CD14-positive monocyte (primary cell): ENCODE results near the gene ARCN1. TPM values are rescaled to one million over a fixed set of nuclear protein-coding genes. Genes with fewer than 3 reads are reported as not detected.
A peak's percentile ranks its signal among the peaks of the same experiment; 100 is the strongest.

Source experiments
- DNase-seq, 3 donors: peaks; one replicate each; pipeline ENCODE4 v3.0.0-alpha.2; 2011 to 2022
- H2AFZ ChIP-seq: 2 replicates; pipeline ENCODE4 v1.6.0; 2012; ENCODE audit warnings: mild to moderate bottlenecking, low read depth, low read length, inconsistent platforms; ENCODE audit not compliant: insufficient read depth, poor library complexity, severe bottlenecking
- H3K27ac ChIP-seq, 2 donors: 1 replicate in 1 of 2; 2 replicates in 1 of 2; pipeline ENCODE4 v1.5.1; 2012 to 2013; ENCODE audit warnings: low read length in 2 of 2, control low read depth in 1 of 2, inconsistent platforms in 1 of 2, low read depth in 1 of 2, mild to moderate bottlenecking in 1 of 2
- H3K27me3 ChIP-seq, 2 donors: one replicate each; pipeline versions ENCODE4 v1.6.0 to v1.6.1; 2011 to 2013; ENCODE audit warnings: low read length in 2 of 2; ENCODE audit not compliant: control insufficient read depth in 2 of 2, insufficient read depth in 2 of 2
- H3K36me3 ChIP-seq, 2 donors: replicated peaks in 1 of 2; 1 replicate in 1 of 2; 2 replicates in 1 of 2; pipeline versions ENCODE4 v1.5.1 to v1.6.1; 2012 to 2013; ENCODE audit warnings: low read length in 2 of 2, control low read depth in 1 of 2, inconsistent platforms in 1 of 2, mild to moderate bottlenecking in 1 of 2; ENCODE audit not compliant: insufficient read depth in 2 of 2, control insufficient read depth in 1 of 2
- H3K4me1 ChIP-seq, 2 donors: 1 replicate in 1 of 2; 2 replicates in 1 of 2; pipeline versions ENCODE4 v1.5.1 to v1.6.1; 2012 to 2013; ENCODE audit warnings: low read length in 2 of 2, control low read depth in 1 of 2, inconsistent platforms in 1 of 2, mild to moderate bottlenecking in 1 of 2, moderate library complexity in 1 of 2; ENCODE audit not compliant: insufficient read depth in 2 of 2, control insufficient read depth in 1 of 2
- H3K4me2 ChIP-seq: replicated peaks from 2 replicates; pipeline ENCODE3; 2012; ENCODE audit warnings: low read length, moderate library complexity, mild to moderate bottlenecking; ENCODE audit not compliant: poor library complexity, severe bottlenecking; ENCODE audit errors: extremely low read depth
- H3K4me3 ChIP-seq, 3 experiments: fragments of 200-600 bp in 1 of 3; sonication (generic) in 1 of 3; replicated peaks in 1 of 3; 1 replicate in 2 of 3; 2 replicates in 1 of 3; pipeline ENCODE4 v1.5.1; 2011 to 2013; ENCODE audit warnings: low read length in 3 of 3, mild to moderate bottlenecking in 3 of 3, control low read depth in 2 of 3, low read depth in 2 of 3, inconsistent platforms in 1 of 3, moderate library complexity in 1 of 3
- H3K79me2 ChIP-seq: 2 replicates; pipeline ENCODE4 v1.6.0; 2012; ENCODE audit warnings: mild to moderate bottlenecking, control low read depth, inconsistent platforms, low read length, moderate library complexity; ENCODE audit not compliant: insufficient read depth
- H3K9ac ChIP-seq: 2 replicates; pipeline ENCODE4 v1.6.0; 2017; ENCODE audit warnings: low read length, mild to moderate bottlenecking; ENCODE audit not compliant: insufficient read depth, poor library complexity, severe bottlenecking
- H3K9me3 ChIP-seq, 2 donors: replicated peaks in 1 of 2; 1 replicate in 1 of 2; 2 replicates in 1 of 2; pipeline versions ENCODE4 v1.5.1 to v1.6.1; 2012 to 2013; ENCODE audit warnings: low read length in 2 of 2, control low read depth in 1 of 2; ENCODE audit not compliant: control insufficient read depth in 1 of 2, insufficient read depth in 1 of 2
- H4K20me1 ChIP-seq: 2 replicates; pipeline ENCODE4 v1.6.0; 2012; ENCODE audit warnings: mild to moderate bottlenecking, low read length, control low read depth, moderate library complexity; ENCODE audit not compliant: insufficient read depth
- H3K27ac Mint-ChIP-seq, 7 donors: one replicate each; pipeline ENCODE4 v1.8.0; 2020; ENCODE audit warnings: mild to moderate bottlenecking in 7 of 7, mixed read lengths in 7 of 7, moderate library complexity in 6 of 7, inconsistent platforms in 2 of 7
- H3K27me3 Mint-ChIP-seq, 3 donors: one replicate each; pipeline ENCODE4 v1.8.0; 2021 to 2022; ENCODE audit warnings: low read depth in 3 of 3, mild to moderate bottlenecking in 3 of 3, mixed read lengths in 3 of 3, moderate library complexity in 3 of 3, inconsistent platforms in 1 of 3
- H3K36me3 Mint-ChIP-seq, 2 donors: one replicate each; pipeline ENCODE4 v1.8.0; 2020; ENCODE audit warnings: mixed read lengths in 2 of 2, inconsistent platforms in 1 of 2, mild to moderate bottlenecking in 1 of 2
- H3K4me1 Mint-ChIP-seq: one replicate; pipeline ENCODE4 v1.8.0; 2020; ENCODE audit warnings: mild to moderate bottlenecking, mixed read lengths
- H3K4me3 Mint-ChIP-seq, 2 donors: one replicate each; pipeline ENCODE4 v1.8.0; 2020; ENCODE audit warnings: mild to moderate bottlenecking in 2 of 2, mixed read lengths in 2 of 2, moderate library complexity in 1 of 2
- H3K9me3 Mint-ChIP-seq, 7 donors: one replicate each; pipeline ENCODE4 v1.8.0; 2020 to 2022; ENCODE audit warnings: mixed read lengths in 7 of 7, mild to moderate bottlenecking in 6 of 7, moderate library complexity in 6 of 7, inconsistent platforms in 2 of 7
- WGBS: methylation state at CpG from one replicate; pipeline ENCODE4 v1.1.5; 2013; ENCODE audit warnings: missing lambda C conversion rate; ENCODE audit not compliant: insufficient coverage; 5-methylcytosine and 5-hydroxymethylcytosine counted together
- intact Hi-C, 2 donors: fragments of 100-400 bp; cut with micrococcal nuclease; formaldehyde crosslinking; loops; one replicate each; pipeline versions ENCODE4 v1.15.0 to v1.15.1; 2023
- polyA plus RNA-seq, 3 donors: library from polyadenylated mRNA; depleted of rRNA in 1 of 3; unstranded in 2 of 3; stranded (reverse) in 1 of 3; fragments of 300-500 nt in 2 of 3; fragments of >200 nt in 1 of 3; fragmentation: Illumina TruSeq in 2 of 3; gene quantifications; 1 replicate in 2 of 3; 2 replicates in 1 of 3; pipeline ENCODE4 v1.2.3, GENCODE V29; 2012 to 2021
- TF ChIP-seq, protein P1 (sequence below): fragments of 200-600 bp; IDR thresholded peaks from one replicate; pipeline ENCODE4 v1.8.0; 2022; ENCODE audit warnings: antibody characterized with exemption, mild to moderate bottlenecking

ARCN1 gene
- polyA plus RNA-seq, 3 donors, result 36.1 to 101 (median 79.7) TPM

DNA sequence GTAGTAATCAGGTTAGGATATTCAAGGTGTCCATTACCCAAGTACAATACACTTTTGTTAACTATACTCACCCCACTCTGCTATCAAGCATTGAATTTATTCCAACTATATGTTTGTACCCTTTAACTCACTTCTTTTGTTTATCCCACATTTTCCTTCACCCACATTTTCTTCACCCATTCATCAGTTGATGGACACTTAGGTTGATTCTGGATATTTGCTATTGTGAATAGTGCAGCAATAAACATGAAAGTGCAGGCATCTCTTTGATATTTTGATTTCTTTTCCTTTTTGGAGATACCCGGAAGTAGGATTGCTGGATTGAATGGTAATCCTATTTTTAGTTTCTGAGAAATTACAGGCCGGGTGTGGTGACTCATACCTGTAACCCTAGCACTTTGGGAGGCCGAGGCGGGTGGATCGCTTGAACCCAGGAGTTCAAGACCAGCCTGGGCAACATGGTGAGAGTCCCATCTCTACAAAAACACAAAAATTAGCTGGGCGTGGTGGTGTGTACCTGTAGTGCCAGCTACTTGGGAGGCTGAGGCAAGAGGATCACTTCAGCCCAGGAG lies 34.7 kb upstream of the ARCN1 start:
- Histone ChIP-seq H4K20me1 (no peaks in the 10 kb centered on the region), H3K9me3 (no peaks in the 10 kb centered on the region), H3K79me2 (no peaks in the 10 kb centered on the region), H3K27me3 (no peaks in the 10 kb centered on the region), H3K9ac (no peak overlapping the region), H3K4me2 (no peak overlapping the region), H2AFZ (no peak overlapping the region), H3K4me3 (no peak overlapping the region), H3K36me3 (no peaks in the 10 kb centered on the region), H3K4me1 (no peaks in the 10 kb centered on the region), H3K27ac (no peak overlapping the region)
- no peak overlapping the region for H3K27ac Mint-ChIP-seq
- WGBS, result 75% methylated on average over 2 of the region's 6 CpGs
- H3K36me3 Mint-ChIP-seq, result peaks cover 0 to 4% of the 10 kb centered on the region in 2 donors
- H3K9me3 Mint-ChIP-seq, result no peaks in the 10 kb centered on the region
- H3K4me1 Mint-ChIP-seq, result no peaks in the 10 kb centered on the region
- H3K4me3 Mint-ChIP-seq, result no peak overlapping the region
- H3K27me3 Mint-ChIP-seq, result peaks cover 0 to 2% (median 0%) of the 10 kb centered on the region in 3 donors
- intact Hi-C loops, result no loop called here
- TF ChIP-seq, protein P1, sequence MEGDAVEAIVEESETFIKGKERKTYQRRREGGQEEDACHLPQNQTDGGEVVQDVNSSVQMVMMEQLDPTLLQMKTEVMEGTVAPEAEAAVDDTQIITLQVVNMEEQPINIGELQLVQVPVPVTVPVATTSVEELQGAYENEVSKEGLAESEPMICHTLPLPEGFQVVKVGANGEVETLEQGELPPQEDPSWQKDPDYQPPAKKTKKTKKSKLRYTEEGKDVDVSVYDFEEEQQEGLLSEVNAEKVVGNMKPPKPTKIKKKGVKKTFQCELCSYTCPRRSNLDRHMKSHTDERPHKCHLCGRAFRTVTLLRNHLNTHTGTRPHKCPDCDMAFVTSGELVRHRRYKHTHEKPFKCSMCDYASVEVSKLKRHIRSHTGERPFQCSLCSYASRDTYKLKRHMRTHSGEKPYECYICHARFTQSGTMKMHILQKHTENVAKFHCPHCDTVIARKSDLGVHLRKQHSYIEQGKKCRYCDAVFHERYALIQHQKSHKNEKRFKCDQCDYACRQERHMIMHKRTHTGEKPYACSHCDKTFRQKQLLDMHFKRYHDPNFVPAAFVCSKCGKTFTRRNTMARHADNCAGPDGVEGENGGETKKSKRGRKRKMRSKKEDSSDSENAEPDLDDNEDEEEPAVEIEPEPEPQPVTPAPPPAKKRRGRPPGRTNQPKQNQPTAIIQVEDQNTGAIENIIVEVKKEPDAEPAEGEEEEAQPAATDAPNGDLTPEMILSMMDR, result no peak
- DNase-seq, result no peak

DNA sequence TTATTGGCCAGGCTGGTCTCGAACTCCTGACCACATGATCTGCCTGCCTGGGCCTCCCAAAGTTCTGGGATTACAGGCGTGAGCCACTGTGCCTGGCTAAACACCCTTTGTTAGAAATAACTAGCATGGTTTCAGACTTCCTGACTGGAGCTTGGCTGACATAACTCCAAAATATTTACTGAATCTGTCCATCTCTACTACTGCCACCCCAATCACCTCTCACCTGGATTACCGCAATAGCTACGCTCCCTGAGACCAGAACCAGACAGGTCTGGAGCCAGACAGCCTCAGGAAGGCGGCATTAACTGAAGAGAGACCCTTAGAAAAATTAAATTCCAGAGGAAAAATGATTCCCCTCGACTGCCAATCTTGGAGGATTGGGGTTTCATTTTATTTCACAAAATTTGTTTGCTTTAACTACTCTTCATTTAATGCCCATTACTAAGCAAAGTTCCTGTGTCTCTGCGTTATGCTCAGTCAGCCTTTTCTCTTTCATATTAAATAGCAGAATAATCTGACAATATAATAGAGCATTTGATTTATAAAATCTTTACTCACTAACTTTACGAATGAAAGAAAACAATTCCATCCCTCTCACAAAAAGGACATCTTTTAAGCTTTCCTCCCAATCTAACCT lies 28.1 kb upstream of the ARCN1 start:
- no peaks in the 10 kb centered on the region for H3K4me1 Mint-ChIP-seq
- H3K27ac Mint-ChIP-seq, result peak overlapping the region in 1 of 7 donors; percentile 10
- no peak overlapping the region for H3K4me3 Mint-ChIP-seq
- peaks cover 0 to 15% of the 10 kb centered on the region in 2 donors for H3K36me3 ChIP-seq
- no peak overlapping the region for H3K4me2 ChIP-seq
- intact Hi-C loops, result no loop called here
- no peaks in the 10 kb centered on the region for H3K79me2 ChIP-seq
- no peak overlapping the region for H2AFZ ChIP-seq
- peaks cover 0 to 3% (median 0%) of the 10 kb centered on the region in 7 donors for H3K9me3 Mint-ChIP-seq
- H3K9ac ChIP-seq, result no peak overlapping the region
- no peaks in the 10 kb centered on the region for H3K27me3 Mint-ChIP-seq
- no peaks in the 10 kb centered on the region for H3K9me3 ChIP-seq
- DNase-seq, result no peak
- no peak overlapping the region for H3K4me3 ChIP-seq
- 83% methylated on average over 2 of the region's 8 CpGs for WGBS
- H3K27ac ChIP-seq, result no peak overlapping the region
- no peaks in the 10 kb centered on the region for H3K4me1 ChIP-seq
- H4K20me1 ChIP-seq, result no peaks in the 10 kb centered on the region
- H3K36me3 Mint-ChIP-seq, result peaks cover 15 to 18% of the 10 kb centered on the region in 2 donors
- TF ChIP-seq, protein P1, result no peak
- H3K27me3 ChIP-seq, result no peaks in the 10 kb centered on the region
